Loucy (cell line): ENCODE data around the gene HLA-DRB1.
"Not testable (repeated sequence)": the region's sequence is repeated elsewhere in the genome, so short reads cannot be mapped to it uniquely, and the experiment has no call there.

Source experiments
- EZH2phosphoT487 ChIP-seq: fragments of 200-600 bp; IDR thresholded peaks from 2 replicates; pipeline ENCODE4 v1.6.1; 2018; ENCODE audit warnings: antibody characterized with exemption, mild to moderate bottlenecking, moderate library complexity, borderline replicate concordance
- TF ChIP-seq, protein P1 (sequence below): fragments of 200-600 bp; sonication (generic); conservative IDR thresholded peaks from 2 replicates; pipeline ENCODE4 v1.5.1; 2014; ENCODE audit warnings: mild to moderate bottlenecking, antibody characterized with exemption, low read length

DNA sequence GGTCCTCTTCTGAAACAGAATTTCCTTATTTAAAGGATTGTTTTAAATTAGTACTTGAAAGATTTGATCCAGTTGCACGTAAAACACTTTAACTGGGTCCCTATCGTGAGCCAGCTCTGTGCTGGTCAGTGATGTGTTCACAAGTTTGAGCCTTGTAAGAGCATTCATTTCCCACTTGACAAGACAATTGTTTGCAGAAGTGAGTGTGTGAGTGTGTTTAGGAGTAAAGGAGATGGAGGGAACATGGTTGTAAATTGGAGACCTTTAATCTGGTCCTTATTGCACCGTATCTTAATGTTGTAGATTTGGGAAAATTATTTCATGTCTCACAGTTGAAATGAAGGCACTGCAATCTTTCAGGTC is 59.2 kb downstream of the HLA-DRB1 start:
- TF ChIP-seq, protein P1, sequence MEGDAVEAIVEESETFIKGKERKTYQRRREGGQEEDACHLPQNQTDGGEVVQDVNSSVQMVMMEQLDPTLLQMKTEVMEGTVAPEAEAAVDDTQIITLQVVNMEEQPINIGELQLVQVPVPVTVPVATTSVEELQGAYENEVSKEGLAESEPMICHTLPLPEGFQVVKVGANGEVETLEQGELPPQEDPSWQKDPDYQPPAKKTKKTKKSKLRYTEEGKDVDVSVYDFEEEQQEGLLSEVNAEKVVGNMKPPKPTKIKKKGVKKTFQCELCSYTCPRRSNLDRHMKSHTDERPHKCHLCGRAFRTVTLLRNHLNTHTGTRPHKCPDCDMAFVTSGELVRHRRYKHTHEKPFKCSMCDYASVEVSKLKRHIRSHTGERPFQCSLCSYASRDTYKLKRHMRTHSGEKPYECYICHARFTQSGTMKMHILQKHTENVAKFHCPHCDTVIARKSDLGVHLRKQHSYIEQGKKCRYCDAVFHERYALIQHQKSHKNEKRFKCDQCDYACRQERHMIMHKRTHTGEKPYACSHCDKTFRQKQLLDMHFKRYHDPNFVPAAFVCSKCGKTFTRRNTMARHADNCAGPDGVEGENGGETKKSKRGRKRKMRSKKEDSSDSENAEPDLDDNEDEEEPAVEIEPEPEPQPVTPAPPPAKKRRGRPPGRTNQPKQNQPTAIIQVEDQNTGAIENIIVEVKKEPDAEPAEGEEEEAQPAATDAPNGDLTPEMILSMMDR, result not testable (repeated sequence)
- TF ChIP-seq EZH2phosphoT487, result not testable (repeated sequence)
